Tongue (tissue), 2 donors: Measurements from ENCODE around the gene DDN. TPM values are rescaled to one million over a fixed set of nuclear protein-coding genes. Genes with fewer than 3 reads are reported as not detected.
A peak's percentile ranks its signal among the peaks of the same experiment; 100 is the strongest.

Experiments
- DNase-seq: peaks from one replicate; pipeline ENCODE4 v3.0.0-alpha.2; 2015
- total RNA-seq: library from RNA; depleted of rRNA; stranded (reverse); fragments of >200 nt; gene quantifications from one replicate; pipeline ENCODE4 v1.2.3, GENCODE V29; 2014

The DDN gene
- total RNA-seq, 1 donor from 2014 or later, result 2.4 TPM

DNA sequence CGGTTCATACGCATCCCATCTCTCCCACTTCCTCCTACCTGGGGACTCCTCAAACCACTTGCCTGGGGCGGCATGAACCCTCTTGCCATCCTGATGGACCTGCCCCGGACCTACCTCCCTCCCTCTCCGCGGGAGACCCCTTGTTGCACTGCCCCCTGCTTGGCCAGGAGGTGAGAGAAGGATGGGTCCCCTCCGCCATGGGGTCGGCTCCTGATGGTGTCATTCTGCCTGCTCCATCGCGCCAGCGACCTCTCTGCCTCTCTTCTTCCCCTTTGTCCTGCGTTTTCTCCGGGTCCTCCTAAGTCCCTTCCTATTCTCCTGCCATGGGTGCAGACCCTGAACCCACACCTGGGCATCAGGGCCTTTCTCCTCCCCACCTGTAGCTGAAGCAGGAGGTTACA, 17.4 kb downstream of the DDN start:
- DNase-seq, result no peak

DNA sequence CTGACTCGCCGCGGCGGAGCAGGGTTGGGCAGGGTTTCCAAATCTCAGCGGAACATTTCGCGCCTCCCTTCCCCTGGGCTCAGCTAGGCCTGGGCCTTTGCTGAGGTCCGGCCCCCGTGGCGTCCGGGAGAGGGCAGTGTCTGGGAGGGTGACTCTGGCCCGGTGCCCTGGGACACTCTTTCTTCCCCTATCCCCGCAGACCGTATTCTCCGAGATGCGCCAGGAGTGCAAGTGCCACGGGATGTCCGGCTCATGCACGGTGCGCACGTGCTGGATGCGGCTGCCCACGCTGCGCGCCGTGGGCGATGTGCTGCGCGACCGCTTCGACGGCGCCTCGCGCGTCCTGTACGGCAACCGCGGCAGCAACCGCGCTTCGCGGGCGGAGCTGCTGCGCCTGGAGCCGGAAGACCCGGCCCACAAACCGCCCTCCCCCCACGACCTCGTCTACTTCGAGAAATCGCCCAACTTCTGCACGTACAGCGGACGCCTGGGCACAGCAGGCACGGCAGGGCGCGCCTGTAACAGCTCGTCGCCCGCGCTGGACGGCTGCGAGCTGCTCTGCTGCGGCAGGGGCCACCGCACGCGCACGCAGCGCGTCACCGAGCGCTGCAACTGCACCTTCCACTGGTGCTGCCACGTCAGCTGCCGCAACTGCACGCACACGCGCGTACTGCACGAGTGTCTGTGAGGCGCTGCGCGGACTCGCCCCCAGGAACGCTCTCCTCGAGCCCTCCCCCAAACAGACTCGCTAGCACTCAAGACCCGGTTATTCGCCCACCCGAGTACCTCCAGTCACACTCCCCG, 18.0 kb downstream of the DDN start:
- no peak for DNase-seq

DNA sequence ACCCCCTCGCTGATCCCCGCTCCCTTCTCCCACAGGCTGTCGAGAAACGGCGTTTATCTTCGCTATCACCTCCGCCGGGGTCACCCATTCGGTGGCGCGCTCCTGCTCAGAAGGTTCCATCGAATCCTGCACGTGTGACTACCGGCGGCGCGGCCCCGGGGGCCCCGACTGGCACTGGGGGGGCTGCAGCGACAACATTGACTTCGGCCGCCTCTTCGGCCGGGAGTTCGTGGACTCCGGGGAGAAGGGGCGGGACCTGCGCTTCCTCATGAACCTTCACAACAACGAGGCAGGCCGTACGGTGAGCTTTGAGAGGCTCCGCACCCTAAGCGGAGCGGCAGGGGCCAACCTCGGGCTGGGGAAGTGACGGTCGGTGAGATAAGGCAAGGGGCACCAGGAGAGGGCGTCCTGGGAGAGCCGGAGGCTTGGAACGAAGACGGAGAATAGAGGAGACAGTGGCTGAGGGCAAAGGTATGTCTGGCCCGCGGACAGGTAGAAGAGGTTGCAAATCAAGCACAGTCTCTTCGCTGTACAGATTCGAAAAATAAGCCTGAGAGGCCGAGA, 18.7 kb downstream of the DDN start:
- DNase-seq, result no peak

DNA sequence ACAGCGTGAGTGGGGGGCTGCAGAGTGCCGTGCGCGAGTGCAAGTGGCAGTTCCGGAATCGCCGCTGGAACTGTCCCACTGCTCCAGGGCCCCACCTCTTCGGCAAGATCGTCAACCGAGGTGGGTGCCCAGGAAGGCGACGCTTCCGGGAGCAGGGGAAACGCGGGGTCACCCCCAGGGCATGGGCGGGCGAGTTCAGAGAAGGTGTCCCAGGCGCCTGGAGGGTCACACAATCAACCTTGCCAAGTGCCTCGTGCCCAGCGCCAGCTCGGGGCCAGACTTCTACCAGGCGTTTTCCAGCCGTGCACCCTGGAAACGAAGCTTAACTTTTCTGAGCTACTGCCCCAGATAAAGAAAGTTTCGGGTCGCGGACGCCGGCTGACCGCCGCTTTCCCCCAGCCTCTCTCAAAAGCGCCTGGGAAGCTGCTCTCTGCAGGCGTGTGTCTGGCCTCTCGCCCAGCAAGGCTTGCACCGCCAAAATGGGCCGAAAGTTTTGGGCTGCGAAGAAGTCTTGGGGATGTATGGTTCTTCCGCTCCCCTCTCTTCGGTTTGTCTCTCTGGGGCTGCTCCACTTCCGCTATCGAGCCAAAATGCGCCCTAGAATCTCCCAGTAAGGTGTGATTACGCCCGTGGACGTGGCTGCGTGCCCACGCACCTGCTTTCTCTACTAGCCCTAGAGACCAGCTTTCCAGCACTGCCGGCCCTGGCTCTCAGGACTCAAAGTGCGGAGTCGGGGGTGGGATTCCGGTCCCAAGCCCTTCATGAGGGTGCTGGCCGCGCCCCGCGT, 19.4 kb downstream of the DDN start:
- DNase-seq, result no peak

DNA sequence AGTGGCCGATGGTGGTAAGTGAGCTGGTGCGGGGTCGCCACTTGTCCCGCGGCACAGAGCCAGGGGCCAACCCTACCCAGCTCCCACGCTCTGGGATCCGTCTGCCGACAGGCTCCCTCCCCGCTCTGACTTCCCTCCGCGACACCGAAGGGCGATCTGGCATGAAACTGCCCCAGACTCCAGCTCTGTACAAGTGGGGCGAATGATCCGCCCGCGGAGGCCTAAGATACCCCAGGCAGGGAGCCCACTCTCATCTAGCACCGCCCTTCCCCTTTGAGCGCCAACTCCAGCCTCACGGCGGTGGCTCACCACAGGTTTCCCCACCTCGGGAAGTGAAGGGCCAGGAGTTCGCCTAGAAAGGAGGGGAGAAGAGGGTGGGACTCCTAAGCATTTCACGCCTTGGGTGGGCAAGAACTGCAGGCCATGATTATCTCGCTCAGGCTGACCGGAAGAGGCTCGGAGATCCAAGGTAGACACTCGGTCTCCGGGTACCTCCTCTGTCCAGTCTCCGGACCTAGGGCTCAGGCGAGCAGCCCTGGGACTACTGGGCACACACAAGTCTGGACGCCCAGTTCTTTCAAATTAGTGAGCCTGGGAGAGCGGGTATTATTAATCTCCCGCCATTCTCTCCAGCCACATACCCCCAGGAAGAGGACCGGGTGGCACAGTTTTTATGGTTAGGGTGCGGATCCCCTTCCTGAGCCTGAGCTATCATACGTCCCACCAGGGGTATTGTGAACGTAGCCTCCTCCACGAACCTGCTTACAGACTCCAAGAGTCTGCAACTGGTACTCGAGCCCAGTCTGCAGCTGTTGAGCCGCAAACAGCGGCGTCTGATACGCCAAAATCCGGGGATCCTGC, 20.2 kb downstream of the DDN start:
- no peak for DNase-seq

DNA sequence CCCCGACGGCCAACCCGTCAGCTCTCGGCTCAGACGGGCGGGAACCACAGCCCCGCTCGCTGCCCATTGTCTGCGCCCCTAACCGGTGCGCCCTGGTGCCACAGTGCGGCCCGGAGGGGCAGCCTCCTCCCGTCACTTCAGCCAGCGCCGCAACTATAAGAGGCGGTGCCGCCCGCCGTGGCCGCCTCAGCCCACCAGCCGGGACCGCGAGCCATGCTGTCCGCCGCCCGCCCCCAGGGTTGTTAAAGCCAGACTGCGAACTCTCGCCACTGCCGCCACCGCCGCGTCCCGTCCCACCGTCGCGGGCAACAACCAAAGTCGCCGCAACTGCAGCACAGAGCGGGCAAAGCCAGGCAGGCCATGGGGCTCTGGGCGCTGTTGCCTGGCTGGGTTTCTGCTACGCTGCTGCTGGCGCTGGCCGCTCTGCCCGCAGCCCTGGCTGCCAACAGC, 20.9 kb downstream of the DDN start, which contains the start of gene WNT1:
Gene WNT1 (plus strand): TSS at position 32 of the 450 bp plus-strand sequence. CDS start 329 bp downstream, at position 361.
- no peak for DNase-seq

DNA sequence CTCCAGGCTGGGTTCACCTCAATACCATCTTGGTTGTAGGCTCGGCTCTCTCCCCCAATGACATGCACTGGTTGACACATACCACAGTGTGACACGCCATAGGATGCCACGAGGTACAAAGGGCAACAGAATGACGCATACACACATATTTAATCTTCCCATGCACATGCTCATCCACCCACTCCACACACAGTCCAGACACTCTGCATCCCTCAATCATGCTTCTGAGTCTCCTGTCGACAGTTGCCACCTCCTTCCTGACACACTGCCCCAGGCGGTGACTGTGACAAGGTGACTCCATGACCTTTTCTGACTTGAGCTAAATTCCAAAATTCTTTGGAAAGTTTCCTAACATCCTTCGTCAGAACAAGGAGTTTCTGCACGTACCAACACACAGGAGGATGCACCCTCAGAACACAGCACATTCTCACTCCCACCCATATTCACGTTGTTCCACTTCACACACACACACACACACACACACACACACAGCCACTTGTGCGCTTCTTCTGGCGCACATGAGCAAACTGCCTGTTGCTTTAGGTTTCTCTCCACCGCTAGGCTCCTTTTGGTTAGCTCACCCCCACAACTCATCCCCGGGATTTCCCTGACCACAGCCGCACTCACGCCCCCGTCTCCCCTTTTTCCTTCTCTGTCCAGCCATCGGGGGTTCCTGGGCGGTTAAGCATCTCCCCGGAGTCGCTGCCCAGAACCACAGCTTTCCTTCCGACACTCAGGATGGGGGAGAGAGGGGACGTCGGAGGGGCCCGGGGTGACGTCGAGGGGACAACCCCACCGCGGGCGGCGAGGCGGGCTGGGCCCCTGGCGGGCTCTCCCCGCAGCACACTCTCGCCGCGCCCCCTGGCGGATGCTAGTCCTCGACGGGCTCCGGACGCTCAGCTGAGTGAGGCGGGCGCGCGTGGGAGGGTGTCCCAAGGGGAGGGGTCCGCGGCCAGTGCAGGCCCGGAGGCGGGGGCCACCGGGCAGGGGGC, 21.6 kb downstream of the DDN start:
- DNase-seq, result peak; percentile 63

DNA sequence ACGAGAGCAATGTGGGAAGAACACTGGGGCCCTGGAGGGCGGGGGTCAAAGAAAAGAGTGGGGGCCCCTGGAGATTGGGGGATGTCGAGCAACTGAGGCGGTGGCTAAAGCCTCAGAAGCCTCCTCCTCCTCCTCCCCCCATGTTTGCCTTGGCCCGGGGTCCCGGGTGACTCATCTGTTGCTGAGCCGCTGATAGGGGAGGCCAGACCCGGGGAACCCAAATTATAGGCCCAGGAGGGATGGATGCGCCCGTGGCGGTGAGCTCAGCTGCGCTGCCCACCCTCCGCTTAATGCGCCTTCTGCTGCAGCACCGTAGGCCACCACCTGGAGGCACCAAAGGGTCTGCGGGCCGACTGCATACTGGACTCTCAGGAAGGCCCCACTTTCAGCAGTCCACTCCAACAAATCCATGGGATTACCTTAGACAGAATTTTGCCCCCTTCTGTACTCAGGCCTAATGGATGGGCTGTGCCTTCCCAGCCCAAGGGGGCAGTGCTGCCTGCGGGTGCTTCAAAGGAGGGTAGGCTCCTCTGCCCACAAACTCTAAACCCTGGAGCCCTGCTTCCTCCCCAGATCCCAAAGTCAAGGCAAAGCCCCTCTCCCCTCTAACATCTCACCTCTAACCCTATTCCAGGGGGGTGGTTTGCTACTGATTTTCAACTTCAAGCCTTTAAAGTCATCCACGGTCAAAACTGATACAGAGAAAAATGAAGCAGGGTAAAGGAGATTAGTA, 25.1 kb downstream of the DDN start:
- DNase-seq, result no peak

DNA sequence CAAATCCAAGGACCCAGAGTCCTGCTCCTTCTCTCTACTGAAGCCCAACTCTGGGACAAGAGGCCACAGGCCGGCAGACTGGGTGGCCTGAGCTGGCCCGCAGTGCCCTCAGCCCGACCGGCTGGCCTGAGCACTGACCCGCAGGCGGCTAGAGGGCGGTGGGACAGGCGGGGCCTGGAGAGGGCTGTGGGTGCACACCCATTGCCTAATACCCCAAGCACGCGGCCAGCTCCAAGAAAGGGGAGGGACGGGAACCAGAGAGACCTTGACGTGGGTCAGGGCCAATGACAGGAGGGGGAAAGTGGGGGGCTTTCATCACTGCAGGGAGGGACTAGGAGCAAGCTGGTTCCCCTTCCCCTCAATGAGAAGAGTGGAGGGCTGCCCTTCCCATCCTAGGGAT, 25.6 kb downstream of the DDN start:
- DNase-seq, result no peak

DNA sequence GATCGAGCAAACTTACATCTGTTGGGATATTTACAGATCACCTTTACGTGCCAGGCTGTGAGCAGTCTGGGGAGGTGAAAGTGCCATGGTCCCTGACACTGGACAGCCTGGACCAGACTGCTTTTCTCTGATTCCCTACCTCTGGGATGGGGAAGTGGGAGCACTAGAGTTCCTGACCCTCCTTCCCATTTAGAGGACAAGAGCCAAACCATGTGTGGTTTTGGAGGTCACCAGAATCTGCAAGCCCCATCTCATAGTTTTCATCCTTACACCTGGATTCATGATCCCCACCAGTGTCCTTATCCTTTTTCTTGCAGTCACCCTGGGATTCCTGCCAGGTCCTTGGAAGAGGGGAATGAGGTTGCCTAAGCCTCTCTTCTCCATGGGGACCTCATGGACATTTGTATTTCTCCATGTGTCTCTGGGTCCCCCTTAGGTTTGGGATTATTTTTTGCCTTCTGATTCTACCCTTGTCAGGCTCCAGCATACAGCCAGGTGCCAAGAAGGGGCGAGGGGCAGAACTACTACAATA, 26.2 kb downstream of the DDN start:
- DNase-seq, result no peak

DNA sequence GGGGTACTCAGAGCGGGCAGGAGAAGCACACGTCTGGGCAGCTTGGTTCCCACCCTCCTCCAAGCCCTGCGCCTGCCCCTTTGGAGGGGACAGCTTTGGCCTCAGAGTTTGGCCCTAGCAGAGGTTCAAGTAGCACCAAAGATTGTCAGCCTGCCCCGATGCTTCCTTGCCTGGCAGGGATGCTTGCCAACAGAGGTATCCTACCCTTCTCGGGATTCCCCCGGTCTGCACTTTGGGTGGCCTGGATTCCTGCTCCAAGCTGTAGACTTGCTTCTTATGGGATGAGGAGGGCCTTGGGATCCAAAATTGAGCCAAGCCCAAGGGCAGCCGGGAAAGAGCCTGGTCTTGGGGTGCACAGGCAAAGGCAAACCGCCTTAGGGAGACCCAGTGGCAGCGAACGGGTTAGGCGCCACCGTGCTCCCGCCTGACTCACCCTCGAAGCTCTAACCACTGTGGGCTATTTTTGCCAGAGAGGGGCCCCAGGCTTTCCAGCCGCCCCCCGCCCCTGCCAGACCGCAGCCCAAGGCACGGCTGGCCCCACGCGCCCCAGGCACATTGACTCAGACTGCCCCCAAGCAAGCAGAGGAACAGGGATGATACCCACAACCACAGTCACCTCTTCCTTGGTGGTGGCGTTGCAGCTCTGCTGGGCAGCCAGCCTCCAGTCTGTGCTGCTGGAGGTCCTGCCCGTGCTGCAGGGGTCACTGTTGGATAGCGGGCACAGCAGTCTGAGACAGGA, 26.8 kb downstream of the DDN start:
- DNase-seq, result no peak

DNA sequence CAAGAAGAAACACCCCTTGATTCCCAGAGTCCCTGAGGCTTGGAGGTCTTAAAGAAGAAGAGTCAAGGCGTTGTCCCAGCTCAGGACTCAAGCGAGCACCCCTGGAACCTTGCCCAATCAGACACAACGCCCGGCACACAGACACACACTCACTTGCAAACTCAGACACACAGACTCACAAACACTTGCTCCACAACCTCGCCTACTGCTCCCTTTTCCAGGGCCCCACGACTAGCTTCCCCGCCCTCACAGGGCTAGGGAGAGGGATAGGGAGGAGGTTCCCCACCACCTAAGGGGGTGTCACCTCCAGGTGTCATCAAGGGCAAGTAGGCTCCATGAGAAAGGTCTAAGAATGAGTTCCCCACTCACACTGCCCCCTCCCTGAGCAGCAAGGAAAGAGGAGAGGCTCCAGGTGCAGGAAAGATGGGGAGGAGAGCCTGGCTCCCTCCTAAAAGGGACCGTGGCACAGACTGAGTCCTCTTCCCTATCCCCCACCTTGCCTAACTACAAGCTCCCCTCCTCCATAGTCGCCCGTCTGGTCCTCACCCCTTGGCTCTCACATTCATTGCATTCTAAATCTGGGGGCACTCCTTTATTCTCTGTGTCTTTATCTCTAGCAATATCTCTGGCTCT, 28.4 kb downstream of the DDN start:
- no peak for DNase-seq

DNA sequence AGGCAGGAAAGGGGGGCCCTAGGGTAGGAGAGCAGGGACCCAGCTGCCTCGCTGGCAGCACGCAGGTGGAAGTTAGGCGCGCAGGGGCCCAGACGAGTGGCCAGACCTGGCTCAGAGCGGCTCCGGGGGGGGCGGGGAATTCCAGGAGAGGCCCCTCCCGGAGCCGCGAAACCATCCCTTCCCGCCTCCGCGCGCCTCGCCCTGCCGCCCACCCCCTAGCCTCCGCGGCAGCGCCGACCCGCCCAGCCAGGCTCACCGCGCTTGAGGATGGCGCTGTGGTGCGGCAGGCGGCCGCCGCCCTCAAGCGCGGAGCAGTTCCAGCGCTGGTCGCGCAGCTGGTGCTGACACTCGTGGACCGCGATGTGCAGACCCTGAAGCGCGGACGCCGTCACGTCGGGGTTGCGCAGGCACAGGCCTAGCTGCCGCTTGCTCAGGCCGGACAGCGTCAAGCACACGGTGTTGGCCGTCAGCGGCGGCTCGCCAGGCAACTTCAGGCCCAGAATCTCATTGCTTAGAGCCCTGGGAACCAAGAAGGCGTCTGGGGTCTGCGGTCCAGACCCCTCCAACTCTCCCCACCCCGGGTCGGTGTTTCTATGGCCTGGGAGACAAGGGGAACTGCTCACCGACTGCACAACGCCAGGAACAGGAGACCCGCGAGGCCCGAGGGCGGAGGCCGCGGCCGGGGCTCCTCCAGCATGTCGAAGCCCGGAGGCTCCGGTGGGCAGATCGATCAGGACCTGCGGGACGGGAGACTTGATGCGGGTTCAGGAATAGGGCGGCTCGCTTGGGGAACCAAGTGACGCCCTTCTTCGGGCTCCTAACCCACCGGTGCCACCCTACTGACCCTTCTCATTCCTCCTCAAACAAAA, 29.1 kb downstream of the DDN start:
- no peak for DNase-seq

DNA sequence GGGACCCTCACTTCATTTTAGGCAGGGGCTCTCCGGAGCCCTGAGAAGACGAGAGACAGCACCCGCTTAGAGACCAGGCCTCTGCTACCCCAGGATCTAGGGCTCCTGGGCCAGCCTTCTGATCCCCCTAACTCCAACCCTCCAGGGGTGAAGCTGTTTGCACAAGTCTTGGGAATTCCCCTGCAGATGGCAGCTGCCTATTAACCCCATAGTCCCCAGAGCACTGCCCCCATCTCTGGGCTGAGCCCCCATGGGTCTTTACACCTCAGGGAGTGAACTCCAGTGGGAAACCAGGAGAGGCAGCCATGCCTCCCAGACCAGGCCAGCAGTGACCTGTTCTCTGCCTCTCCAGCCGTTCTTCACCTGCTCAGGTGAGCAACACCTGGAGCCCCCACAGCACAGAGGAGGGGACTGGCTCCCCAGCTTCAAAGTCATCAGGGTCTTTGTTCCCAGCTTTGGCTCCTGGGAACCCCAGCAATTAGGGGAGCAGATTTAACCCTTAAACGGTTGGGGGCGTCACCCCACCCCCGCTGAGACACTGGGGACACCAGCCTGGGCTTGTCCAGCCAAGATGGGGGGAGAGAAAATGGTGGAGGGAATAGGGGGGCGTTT, 29.9 kb downstream of the DDN start:
- DNase-seq, result no peak

DNA sequence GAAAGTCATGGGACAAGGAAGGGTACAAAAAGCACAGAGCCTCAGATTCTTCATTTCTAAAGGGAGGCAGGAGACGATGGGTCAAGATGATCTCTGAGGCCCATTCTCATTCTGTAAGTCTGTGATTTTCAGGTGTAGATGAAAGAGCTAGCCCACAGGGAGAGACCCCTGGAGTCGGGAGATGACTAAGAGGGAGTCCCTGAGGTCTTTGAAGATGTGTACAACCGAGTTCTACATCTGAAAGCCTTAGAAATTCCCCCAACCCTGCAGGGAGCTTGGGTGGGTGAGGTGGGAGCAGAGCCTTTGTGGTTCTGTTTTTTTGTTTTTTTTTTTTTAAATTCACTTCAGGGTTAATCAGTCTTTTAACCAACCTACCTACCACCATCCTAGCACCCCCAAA, 30.7 kb downstream of the DDN start:
- DNase-seq, result no peak

DNA sequence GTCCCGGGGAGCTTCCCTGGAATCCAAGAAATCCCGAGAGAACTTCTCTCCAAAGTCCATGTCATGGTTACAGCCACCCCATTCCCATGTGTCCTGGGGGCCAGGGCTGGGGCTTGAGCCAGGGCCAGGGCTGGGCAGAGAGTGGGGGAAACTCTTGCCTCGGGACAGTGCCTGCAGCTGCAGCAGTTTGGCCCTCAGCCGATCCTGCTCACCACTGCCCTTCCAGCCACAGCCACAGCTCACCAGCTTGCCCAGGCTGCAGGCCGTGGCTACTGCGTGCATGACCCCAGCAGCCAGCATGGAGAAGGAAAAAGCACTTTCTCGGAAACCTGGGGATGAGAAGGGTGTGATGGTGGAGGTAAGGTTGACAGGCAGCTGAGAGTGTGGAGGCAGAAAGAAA, 31.2 kb downstream of the DDN start:
- DNase-seq, result no peak
